H9 (cell line): ENCODE data around the gene EIF3K. TPM values are rescaled to one million over a fixed set of nuclear protein-coding genes. Genes with fewer than 3 reads are reported as not detected.

Source experiments
- DNase-seq: peaks from one replicate; pipeline ENCODE4 v3.0.0-alpha.2; 2017
- H2AFZ ChIP-seq: one replicate; pipeline ENCODE4 v1.6.1; 2013; ENCODE audit warnings: mild to moderate bottlenecking, low read length, control low read depth, moderate library complexity
- H2AK5ac ChIP-seq: 2 replicates; pipeline ENCODE4 v1.6.1; 2013; ENCODE audit warnings: low read length, control low read depth, mixed read lengths; ENCODE audit not compliant: insufficient read length
- H2BK120ac ChIP-seq: one replicate; pipeline ENCODE4 v1.6.1; 2013; ENCODE audit warnings: low read depth, mild to moderate bottlenecking, low read length, control low read depth, inconsistent platforms; ENCODE audit not compliant: poor library complexity, severe bottlenecking
- H2BK12ac ChIP-seq: 2 replicates; pipeline ENCODE4 v1.6.1; 2013; ENCODE audit warnings: low read length, control low read depth, mixed read lengths, low read depth; ENCODE audit not compliant: insufficient read length
- H2BK15ac ChIP-seq: 2 replicates; pipeline ENCODE4 v1.6.1; 2013; ENCODE audit warnings: low read depth, low read length, control low read depth
- H2BK20ac ChIP-seq: one replicate; pipeline ENCODE4 v1.6.1; 2013; ENCODE audit warnings: low read depth, mild to moderate bottlenecking, low read length, control low read depth, inconsistent platforms; ENCODE audit not compliant: poor library complexity, severe bottlenecking
- H2BK5ac ChIP-seq: 2 replicates; pipeline ENCODE4 v1.6.1; 2013; ENCODE audit warnings: low read length, control low read depth, mixed read lengths; ENCODE audit not compliant: insufficient read length
- H3K14ac ChIP-seq: 2 replicates; pipeline ENCODE4 v1.6.1; 2013; ENCODE audit warnings: low read length, control low read depth; ENCODE audit not compliant: insufficient read depth
- H3K18ac ChIP-seq: 2 replicates; pipeline ENCODE4 v1.6.1; 2013; ENCODE audit warnings: low read depth, mild to moderate bottlenecking, mixed read lengths, low read length, control low read depth; ENCODE audit not compliant: insufficient read length
- H3K23ac ChIP-seq: 2 replicates; pipeline ENCODE4 v1.6.1; 2013; ENCODE audit warnings: low read length, control low read depth, mixed read lengths, low read depth; ENCODE audit not compliant: insufficient read length
- H3K23me2 ChIP-seq: 2 replicates; pipeline ENCODE4 v1.6.1; 2013; ENCODE audit warnings: low read depth, mild to moderate bottlenecking, mixed read lengths, low read length, control low read depth; ENCODE audit not compliant: insufficient read length, poor library complexity, severe bottlenecking
- H3K27ac ChIP-seq: 2 replicates; pipeline ENCODE4 v1.5.1; 2013; ENCODE audit warnings: low read length, control low read depth, mixed read lengths, low read depth; ENCODE audit not compliant: insufficient read length
- H3K27me3 ChIP-seq: 2 replicates; pipeline ENCODE4 v1.6.1; 2013; ENCODE audit warnings: low read length, control low read depth, inconsistent platforms; ENCODE audit not compliant: insufficient read depth
- H3K4ac ChIP-seq: 2 replicates; pipeline ENCODE4 v1.6.1; 2013; ENCODE audit warnings: low read depth, mild to moderate bottlenecking, control low read depth, inconsistent platforms, low read length, moderate library complexity
- H3K4me1 ChIP-seq: 2 replicates; pipeline ENCODE4 v1.6.1; 2013; ENCODE audit warnings: low read length, control low read depth, inconsistent platforms; ENCODE audit not compliant: insufficient read depth
- H3K4me2 ChIP-seq: 2 replicates; pipeline ENCODE4 v1.6.1; 2013; ENCODE audit warnings: low read length, control low read depth, mixed read lengths; ENCODE audit not compliant: insufficient read length, insufficient read depth
- H3K56ac ChIP-seq: 2 replicates; pipeline ENCODE4 v1.6.1; 2013; ENCODE audit warnings: low read depth, mild to moderate bottlenecking, mixed read lengths, low read length, control low read depth; ENCODE audit not compliant: insufficient read length
- H3K79me1 ChIP-seq: 2 replicates; pipeline ENCODE4 v1.6.1; 2013; ENCODE audit warnings: low read depth, mild to moderate bottlenecking, moderate library complexity, low read length, control low read depth, inconsistent platforms; ENCODE audit not compliant: insufficient read depth, poor library complexity, severe bottlenecking
- H3K79me2 ChIP-seq: 2 replicates; pipeline ENCODE4 v1.6.1; 2013; ENCODE audit warnings: low read length, control low read depth, inconsistent platforms; ENCODE audit not compliant: insufficient read depth
- H3K9ac ChIP-seq: 2 replicates; pipeline ENCODE4 v1.6.1; 2013; ENCODE audit warnings: low read length, control low read depth, mixed read lengths; ENCODE audit not compliant: insufficient read length; ENCODE audit errors: extremely low read depth
- H3K9me3 ChIP-seq: one replicate; pipeline ENCODE4 v1.6.1; 2013; ENCODE audit warnings: low read depth, low read length, inconsistent platforms; ENCODE audit not compliant: control insufficient read depth
- H3T11ph ChIP-seq: one replicate; pipeline ENCODE4 v1.6.1; 2013; ENCODE audit warnings: mild to moderate bottlenecking, low read length, control low read depth, inconsistent platforms
- H4K20me1 ChIP-seq: one replicate; pipeline ENCODE4 v1.6.1; 2013; ENCODE audit not compliant: control insufficient read depth, insufficient read length, insufficient read depth
- H4K5ac ChIP-seq: 2 replicates; pipeline ENCODE4 v1.6.1; 2013; ENCODE audit warnings: low read depth, mild to moderate bottlenecking, mixed read lengths, low read length, control low read depth; ENCODE audit not compliant: insufficient read length
- H4K8ac ChIP-seq: replicated peaks from 2 replicates; pipeline ENCODE4 v1.6.1; 2013; ENCODE audit warnings: low read length, control low read depth, mixed read lengths, low read depth; ENCODE audit not compliant: insufficient read length
- H4K91ac ChIP-seq: 2 replicates; pipeline ENCODE4 v1.6.1; 2013; ENCODE audit warnings: low read depth, mild to moderate bottlenecking, moderate library complexity, mixed read lengths, low read length, control low read depth; ENCODE audit not compliant: insufficient read length
- H3K27ac Mint-ChIP-seq, 3 experiments: 2 replicates in 2 of 3; 3 replicates in 1 of 3; pipeline ENCODE4 v1.8.0; 2020 to 2021; ENCODE audit warnings: mixed read lengths in 3 of 3, mild to moderate bottlenecking in 1 of 3, moderate library complexity in 1 of 3
- H3K27me3 Mint-ChIP-seq: 2 replicates; pipeline ENCODE4 v1.8.0; 2021; ENCODE audit warnings: low read depth, mild to moderate bottlenecking, moderate library complexity, mixed read lengths
- H3K36me3 Mint-ChIP-seq, 3 experiments: 2 replicates in 2 of 3; 3 replicates in 1 of 3; pipeline ENCODE4 v1.8.0; 2020 to 2021; ENCODE audit warnings: low read depth in 3 of 3, mixed read lengths in 3 of 3; ENCODE audit not compliant: insufficient read depth in 1 of 3
- H3K4me1 Mint-ChIP-seq, 2 experiments: 2 replicates each; pipeline ENCODE4 v1.8.0; 2020; ENCODE audit warnings: mixed read lengths in 2 of 2
- H3K4me3 Mint-ChIP-seq, 2 experiments: 2 replicates in 1 of 2; 3 replicates in 1 of 2; pipeline ENCODE4 v1.8.0; 2020 to 2021; ENCODE audit warnings: mild to moderate bottlenecking in 2 of 2, mixed read lengths in 2 of 2, moderate library complexity in 1 of 2
- H3K9me3 Mint-ChIP-seq, 2 experiments: 2 replicates in 1 of 2; 3 replicates in 1 of 2; pipeline ENCODE4 v1.8.0; 2020; ENCODE audit warnings: mild to moderate bottlenecking in 2 of 2, mixed read lengths in 2 of 2, moderate library complexity in 1 of 2
- whole genome bisulfite sequencing: extraction: QIAGEN DNeasy Blood & Tissue Kit; methylation state at CpG from one replicate; pipeline ENCODE4 v1.1.7; 2013; ENCODE audit warnings: missing lambda C conversion rate, low lambda C conversion rate, mixed read lengths; ENCODE audit not compliant: insufficient read length; ENCODE audit errors: extremely low coverage; 5-methylcytosine and 5-hydroxymethylcytosine counted together
- total RNA-seq: library from RNA; stranded (reverse); gene quantifications from 2 replicates; pipeline ENCODE4 v1.2.1, GENCODE V29; 2021
- TF ChIP-seq, protein P1 (sequence below): fragments of 200-600 bp; sonication (generic); conservative IDR thresholded peaks from 3 replicates; pipeline ENCODE4 v1.8.0; 2021; ENCODE audit warnings: antibody characterized with exemption, mild to moderate bottlenecking

EIF3K gene
- total RNA-seq, 1 experiment from 2014 or later: 345 TPM

DNA sequence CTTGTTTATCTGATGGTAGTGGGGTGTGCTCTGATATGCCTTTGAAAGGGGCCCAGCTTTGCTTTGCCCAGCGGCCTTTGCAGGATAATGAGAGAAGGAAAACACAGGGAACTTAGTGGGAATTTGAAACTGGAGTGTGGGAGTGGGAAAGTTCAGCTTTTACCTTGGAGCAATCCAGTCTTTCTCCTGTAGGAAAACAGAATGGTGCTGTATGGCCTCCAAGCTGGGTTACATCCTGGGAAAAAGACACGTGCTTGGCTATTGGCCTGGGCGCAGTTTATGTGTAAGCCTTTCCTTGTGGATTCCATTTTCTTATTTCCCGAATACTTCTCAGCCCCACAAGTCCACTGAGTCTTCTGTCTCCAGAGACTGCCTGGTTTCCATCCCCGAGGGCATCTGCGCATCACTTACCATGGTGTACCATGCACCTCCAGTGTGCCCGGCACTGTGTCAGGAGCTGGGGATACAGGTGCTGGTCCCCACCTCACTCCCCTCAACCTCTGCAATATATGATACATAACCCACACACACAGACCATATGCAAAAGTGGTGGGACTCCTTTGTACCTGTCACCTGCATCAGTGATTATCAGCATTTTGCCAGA is 60.0 kb downstream of the EIF3K start:
- Histone ChIP-seq H3K27me3 (no peaks in the 10 kb centered on the region), H3K79me1 (peaks cover 2% of the 10 kb centered on the region), H3K4me2 (no peak overlapping the region), H3K27ac (no peak overlapping the region), H3K56ac (no peak overlapping the region), H3K4ac (no peak overlapping the region), H2BK15ac (no peak overlapping the region), H4K91ac (no peak overlapping the region), H3K18ac (no peak overlapping the region), H3K14ac (no peak overlapping the region), H4K5ac (no peak overlapping the region), H2BK20ac (no peak overlapping the region), H2BK12ac (no peak overlapping the region), H3K9ac (no peak overlapping the region), H3K9me3 (no peaks in the 10 kb centered on the region), H2BK120ac (no peak overlapping the region), H4K8ac (no peak overlapping the region), H3K23me2 (no peaks in the 10 kb centered on the region), H2AK5ac (no peak overlapping the region), H3K23ac (no peak overlapping the region), H2AFZ (no peak overlapping the region), H4K20me1 (no peaks in the 10 kb centered on the region), H2BK5ac (no peak overlapping the region), H3K4me1 (peaks cover 5% of the 10 kb centered on the region; the same call in 1 of the 2 replicates), H3T11ph (no peak overlapping the region), H3K79me2 (peaks cover 43% of the 10 kb centered on the region; the same call in 1 of the 2 replicates)
- peaks cover 0 to 4% of the 10 kb centered on the region in 2 experiments; a peak in 4 of 5 replicates for H3K9me3 Mint-ChIP-seq
- TF ChIP-seq, protein P1, sequence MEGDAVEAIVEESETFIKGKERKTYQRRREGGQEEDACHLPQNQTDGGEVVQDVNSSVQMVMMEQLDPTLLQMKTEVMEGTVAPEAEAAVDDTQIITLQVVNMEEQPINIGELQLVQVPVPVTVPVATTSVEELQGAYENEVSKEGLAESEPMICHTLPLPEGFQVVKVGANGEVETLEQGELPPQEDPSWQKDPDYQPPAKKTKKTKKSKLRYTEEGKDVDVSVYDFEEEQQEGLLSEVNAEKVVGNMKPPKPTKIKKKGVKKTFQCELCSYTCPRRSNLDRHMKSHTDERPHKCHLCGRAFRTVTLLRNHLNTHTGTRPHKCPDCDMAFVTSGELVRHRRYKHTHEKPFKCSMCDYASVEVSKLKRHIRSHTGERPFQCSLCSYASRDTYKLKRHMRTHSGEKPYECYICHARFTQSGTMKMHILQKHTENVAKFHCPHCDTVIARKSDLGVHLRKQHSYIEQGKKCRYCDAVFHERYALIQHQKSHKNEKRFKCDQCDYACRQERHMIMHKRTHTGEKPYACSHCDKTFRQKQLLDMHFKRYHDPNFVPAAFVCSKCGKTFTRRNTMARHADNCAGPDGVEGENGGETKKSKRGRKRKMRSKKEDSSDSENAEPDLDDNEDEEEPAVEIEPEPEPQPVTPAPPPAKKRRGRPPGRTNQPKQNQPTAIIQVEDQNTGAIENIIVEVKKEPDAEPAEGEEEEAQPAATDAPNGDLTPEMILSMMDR: no peak
- peak overlapping the region; percentile 84 to 93 (median 92); a peak in 6 of 7 replicates for H3K27ac Mint-ChIP-seq
- H3K4me1 Mint-ChIP-seq: peaks cover 66 to 71% of the 10 kb centered on the region in 2 experiments
- no peak overlapping the region; a peak in 1 of 5 replicates for H3K4me3 Mint-ChIP-seq
- DNase-seq: no peak
- no CpG with 5 or more reads among the region's 7 CpGs for WGBS
- H3K27me3 Mint-ChIP-seq: no peaks in the 10 kb centered on the region
- H3K36me3 Mint-ChIP-seq: peaks cover 24 to 41% (median 40%) of the 10 kb centered on the region in 3 experiments; a peak in 6 of 7 replicates
